ENCODE data around the gene PRKAR2B. TPM values are rescaled to one million over a fixed set of nuclear protein-coding genes. Genes with fewer than 3 reads are reported as not detected.

Gene PRKAR2B
- total and polyA plus RNA-seq, 4 donors = 0.88 to 41.8 (median 1.6) TPM

GRCh38 chr7:107173691-107174406, 129.3 kb downstream of the PRKAR2B start:
- no peak overlapping the region for H3K9ac ChIP-seq (ENCODE audit: low read depth in 1 of 2, low read length in 2 of 2)
- H3K27me3 ChIP-seq (ENCODE audit: control insufficient read depth in 4 of 4, insufficient read depth in 4 of 4, low read length in 3 of 4) = no peaks in the 10 kb centered on the region
- WGBS = 68% methylated on average over 4 of the region's 4 CpGs
- peaks cover 0 to 2% (median under 1%) of the 10 kb centered on the region in 4 donors for H3K36me3 ChIP-seq (ENCODE audit: control insufficient read depth in 4 of 4, insufficient read depth in 3 of 4, low read depth in 1 of 4, low read length in 3 of 4)
- no peak overlapping the region for H3K4me3 ChIP-seq (ENCODE audit: low read depth in 1 of 3, low read length in 3 of 3)
- H3K9me3 ChIP-seq (ENCODE audit: control insufficient read depth in 4 of 4, low read length in 3 of 4) = no peaks in the 10 kb centered on the region
- DNase-seq (ENCODE audit: low spot score) = no peak
- H3K4me1 ChIP-seq (ENCODE audit: control insufficient read depth in 4 of 4, insufficient read depth in 4 of 4, low read length in 3 of 4) = peaks cover 5 to 27% (median 11%) of the 10 kb centered on the region in 4 donors
- TF ChIP-seq RXRA (IDR thresholded peaks at IDR 0.05) = no peak
- TF ChIP-seq SP1 (IDR thresholded peaks at IDR 0.05) = no peak
- TF ChIP-seq FOXA2 (IDR thresholded peaks at IDR 0.05) = no peak
- TF ChIP-seq, protein P1, sequence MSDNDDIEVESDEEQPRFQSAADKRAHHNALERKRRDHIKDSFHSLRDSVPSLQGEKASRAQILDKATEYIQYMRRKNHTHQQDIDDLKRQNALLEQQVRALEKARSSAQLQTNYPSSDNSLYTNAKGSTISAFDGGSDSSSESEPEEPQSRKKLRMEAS (IDR thresholded peaks at IDR 0.05) = no peak
- no peak for TF ChIP-seq JUND (IDR thresholded peaks at IDR 0.05)
- TF ChIP-seq HNF4A (conservative IDR thresholded peaks at IDR 0.05) = no peak
- no peak for TF ChIP-seq HNF4G (IDR thresholded peaks at IDR 0.05)
- no peak for TF ChIP-seq TAF1 (conservative IDR thresholded peaks at IDR 0.05)
- no peak for TF ChIP-seq FOXA1 (IDR thresholded peaks at IDR 0.05)
- TF ChIP-seq GABPA (IDR thresholded peaks at IDR 0.05 in 1 of 2, conservative IDR thresholded peaks at IDR 0.05 in 1 of 2) = no peak
- TF ChIP-seq REST (IDR thresholded peaks at IDR 0.05) = no peak
- TF ChIP-seq ATF3 (IDR thresholded peaks at IDR 0.05) = no peak
- TF ChIP-seq, protein P2, sequence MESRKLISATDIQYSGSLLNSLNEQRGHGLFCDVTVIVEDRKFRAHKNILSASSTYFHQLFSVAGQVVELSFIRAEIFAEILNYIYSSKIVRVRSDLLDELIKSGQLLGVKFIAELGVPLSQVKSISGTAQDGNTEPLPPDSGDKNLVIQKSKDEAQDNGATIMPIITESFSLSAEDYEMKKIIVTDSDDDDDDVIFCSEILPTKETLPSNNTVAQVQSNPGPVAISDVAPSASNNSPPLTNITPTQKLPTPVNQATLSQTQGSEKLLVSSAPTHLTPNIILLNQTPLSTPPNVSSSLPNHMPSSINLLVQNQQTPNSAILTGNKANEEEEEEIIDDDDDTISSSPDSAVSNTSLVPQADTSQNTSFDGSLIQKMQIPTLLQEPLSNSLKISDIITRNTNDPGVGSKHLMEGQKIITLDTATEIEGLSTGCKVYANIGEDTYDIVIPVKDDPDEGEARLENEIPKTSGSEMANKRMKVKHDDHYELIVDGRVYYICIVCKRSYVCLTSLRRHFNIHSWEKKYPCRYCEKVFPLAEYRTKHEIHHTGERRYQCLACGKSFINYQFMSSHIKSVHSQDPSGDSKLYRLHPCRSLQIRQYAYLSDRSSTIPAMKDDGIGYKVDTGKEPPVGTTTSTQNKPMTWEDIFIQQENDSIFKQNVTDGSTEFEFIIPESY (IDR thresholded peaks at IDR 0.05) = no peak
- no peak for TF ChIP-seq EGR1 (IDR thresholded peaks at IDR 0.05; ENCODE audit: low read depth in 2 of 2)
- TF ChIP-seq RAD21 (IDR thresholded peaks at IDR 0.05) = no peak
- TF ChIP-seq, protein P3, sequence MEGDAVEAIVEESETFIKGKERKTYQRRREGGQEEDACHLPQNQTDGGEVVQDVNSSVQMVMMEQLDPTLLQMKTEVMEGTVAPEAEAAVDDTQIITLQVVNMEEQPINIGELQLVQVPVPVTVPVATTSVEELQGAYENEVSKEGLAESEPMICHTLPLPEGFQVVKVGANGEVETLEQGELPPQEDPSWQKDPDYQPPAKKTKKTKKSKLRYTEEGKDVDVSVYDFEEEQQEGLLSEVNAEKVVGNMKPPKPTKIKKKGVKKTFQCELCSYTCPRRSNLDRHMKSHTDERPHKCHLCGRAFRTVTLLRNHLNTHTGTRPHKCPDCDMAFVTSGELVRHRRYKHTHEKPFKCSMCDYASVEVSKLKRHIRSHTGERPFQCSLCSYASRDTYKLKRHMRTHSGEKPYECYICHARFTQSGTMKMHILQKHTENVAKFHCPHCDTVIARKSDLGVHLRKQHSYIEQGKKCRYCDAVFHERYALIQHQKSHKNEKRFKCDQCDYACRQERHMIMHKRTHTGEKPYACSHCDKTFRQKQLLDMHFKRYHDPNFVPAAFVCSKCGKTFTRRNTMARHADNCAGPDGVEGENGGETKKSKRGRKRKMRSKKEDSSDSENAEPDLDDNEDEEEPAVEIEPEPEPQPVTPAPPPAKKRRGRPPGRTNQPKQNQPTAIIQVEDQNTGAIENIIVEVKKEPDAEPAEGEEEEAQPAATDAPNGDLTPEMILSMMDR (IDR thresholded peaks at IDR 0.05; ENCODE audit: low read depth, low read length, missing input control) = no peak
- H3K27ac ChIP-seq (ENCODE audit: low read depth in 1 of 2, low read length in 2 of 2) = no peak overlapping the region
